GM15510 (cell line): Measurements from ENCODE around the gene AGPAT2.

ENCODE experiments used
- POLR2A ChIP-seq: IDR thresholded peaks from 3 replicates; pipeline ENCODE4 v1.6.1; 2011; ENCODE audit warnings: borderline replicate concordance; ENCODE audit not compliant: insufficient read length; ENCODE audit errors: extremely low read depth

AGPAT2 gene

DNA sequence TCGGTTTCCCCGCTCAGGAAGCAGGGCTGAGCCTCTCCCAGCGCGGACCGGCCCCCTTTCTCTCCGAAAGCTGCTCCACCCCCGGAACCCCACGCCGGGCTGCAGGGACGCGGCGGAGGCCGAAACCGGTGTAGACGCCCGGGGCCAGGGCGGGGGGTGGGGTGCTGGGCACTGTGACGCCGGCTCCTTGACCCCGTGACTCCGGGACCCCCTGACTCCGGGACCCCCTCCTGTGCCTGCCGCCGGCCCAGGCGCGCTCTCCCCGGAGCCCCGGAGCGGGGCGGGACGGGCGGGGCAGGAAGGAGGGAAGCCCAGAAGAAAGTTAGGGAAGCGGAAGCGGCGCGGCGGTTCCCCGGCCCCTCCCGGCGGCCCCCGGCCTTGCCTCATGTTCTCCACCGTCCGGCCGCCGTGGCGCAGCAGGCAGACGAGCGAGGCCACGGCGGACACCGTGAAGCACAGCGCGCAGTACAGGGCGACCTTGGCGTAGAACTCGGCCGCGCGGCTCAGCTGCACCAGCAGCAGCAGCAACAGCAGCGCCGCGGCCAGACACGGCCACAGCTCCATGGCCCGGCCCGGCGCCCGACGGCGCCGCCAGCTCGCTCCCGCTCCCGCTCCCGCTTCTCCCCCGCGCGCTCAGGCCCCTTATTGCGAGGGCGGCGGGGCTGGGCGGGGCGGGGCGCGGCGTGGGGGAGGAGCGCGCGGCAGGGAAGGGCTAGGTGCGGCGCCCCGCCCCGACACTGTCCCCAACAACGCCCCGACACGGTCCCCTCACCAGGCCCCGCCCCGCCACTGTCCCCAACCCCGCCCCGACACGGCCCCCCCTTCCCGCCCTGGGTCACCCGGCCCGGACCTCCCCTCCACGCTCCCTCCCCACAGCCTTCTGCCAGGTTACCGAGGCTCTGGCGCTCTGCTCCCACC is at the start of gene AGPAT2:
Gene AGPAT2, minus strand, starts transcription at position 664 of the 918 bp plus-strand sequence. Its CDS starts 100 bp downstream, at position 564.
- peak; percentile 62 for TF ChIP-seq POLR2A

GRCh38 chr9:136735812-136736480 is 48.7 kb upstream of the AGPAT2 start:
- no peak for TF ChIP-seq POLR2A

- no peak for TF ChIP-seq POLR2A
Observed at GRCh38 chr9:136734837-136735496, 47.7 kb upstream of the AGPAT2 start.

DNA sequence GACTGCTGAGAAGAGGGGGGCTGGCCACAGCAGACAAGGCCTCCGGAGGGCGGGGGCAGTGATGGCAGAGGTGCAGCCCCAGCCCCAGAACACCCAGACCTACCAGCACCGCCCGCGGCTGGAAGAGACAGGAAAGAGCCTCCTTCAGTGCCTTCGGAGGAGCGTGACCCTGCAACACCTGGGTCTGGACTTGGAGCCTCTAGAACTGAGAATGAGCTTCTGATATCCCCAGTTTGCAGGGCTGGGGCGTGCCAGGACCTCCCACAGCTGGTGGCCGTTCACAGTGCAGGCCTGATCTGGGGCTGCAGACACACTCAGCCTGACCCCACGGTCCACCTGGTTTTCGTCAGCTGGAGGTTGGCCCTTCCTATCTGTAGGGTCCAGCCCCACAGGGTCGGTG is 46.4 kb upstream of the AGPAT2 start:
- no peak for TF ChIP-seq POLR2A

- TF ChIP-seq POLR2A: no peak
Observed at GRCh38 chr9:136732444-136733178, 45.4 kb upstream of the AGPAT2 start.

DNA sequence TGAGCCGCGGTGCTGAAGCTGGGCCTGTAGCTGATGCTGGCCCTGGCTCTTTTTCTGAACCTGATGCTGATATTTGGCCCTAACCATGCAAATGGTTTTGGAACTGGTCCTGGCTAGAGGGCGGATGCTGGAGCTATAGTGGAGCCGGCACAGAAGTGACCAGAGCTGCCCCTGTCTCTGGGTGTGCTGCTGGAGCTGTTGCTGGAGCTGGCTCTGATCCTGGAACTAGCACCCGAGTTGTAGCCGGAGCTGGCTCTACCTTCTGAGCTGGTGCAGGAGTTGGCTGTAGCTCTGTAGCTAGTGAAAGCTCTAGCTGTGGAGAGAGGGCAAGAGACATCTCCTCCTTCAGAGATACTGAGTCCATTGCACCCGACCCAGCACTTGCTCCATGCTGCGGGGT is 42.7 kb upstream of the AGPAT2 start:
- no peak for TF ChIP-seq POLR2A

DNA sequence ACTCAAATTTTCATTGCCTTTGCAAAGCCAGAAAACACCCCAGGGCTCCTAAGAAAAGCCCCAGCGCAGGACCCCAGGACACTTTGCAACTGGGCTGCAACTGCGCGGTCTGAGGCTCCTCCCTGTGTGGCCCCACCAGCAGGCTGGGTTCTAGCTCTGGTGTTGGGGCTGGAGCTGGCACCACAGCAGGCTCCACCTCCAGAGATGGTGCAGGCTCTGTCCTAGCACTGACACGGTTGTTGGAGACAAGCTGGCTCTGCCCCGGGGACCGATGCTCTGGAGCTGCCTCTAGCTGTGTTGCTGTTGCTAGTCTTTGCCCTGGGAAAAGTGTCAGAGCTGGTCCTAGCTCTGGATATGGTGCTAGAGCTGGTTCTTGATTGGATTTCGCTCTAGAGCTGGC is 41.9 kb upstream of the AGPAT2 start:
- TF ChIP-seq POLR2A: no peak

DNA sequence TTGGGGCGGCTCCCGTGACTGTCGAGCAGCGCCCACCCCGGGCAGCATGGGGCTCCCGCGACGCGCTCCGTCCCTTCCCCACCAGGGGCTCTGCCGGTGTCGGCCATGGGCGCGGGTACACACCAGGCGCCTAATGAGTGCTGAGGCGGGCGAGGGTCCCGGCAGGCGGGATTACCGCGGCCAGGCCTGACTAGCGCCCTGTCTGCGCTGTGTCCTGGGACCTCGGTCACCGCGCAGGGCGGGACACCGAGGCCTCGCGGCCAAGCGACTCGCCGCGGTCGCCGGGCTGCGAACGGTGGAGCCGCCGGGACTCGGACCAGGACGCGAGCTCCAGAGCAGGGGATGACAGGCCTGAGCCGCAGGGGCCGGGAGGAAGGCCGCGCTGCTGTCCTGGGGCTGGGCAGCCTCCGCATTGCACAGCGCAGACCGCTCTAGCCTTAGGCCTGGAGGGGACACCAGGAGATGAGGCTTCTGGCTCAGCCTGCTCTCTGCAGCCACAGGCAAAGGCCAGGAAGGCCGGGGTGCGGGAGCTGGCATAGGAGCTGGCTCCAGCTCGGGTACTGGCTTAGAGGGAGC is 41.4 kb upstream of the AGPAT2 start:
- no peak for TF ChIP-seq POLR2A

DNA sequence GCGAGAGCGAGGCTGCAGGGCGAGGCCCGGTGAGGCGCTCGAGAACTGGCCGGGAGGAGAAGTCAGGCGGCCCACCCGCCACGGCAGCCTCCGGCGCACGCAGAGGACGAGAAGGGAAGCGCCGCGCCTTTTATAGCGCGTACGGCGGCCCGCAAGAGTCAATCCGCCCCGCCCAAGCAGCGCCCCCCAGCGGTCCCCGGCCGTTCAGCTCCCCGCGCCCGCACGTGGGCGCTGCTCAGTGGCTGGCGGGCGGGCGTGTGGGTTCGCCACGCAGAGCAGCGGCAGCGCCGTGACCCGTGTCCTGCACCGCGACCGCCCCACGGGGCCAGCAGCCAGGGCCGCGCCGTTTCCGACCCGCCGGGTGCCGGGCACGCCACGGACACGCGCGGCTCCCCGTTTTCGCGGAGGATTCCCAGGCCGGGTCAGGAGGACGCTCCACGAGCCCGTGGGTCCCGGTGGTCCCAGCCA is 40.9 kb upstream of the AGPAT2 start:
- peak; percentile 100 for TF ChIP-seq POLR2A

- TF ChIP-seq POLR2A: peak; percentile 10
Observed at GRCh38 chr9:136726631-136727191, 39.5 kb upstream of the AGPAT2 start.

DNA sequence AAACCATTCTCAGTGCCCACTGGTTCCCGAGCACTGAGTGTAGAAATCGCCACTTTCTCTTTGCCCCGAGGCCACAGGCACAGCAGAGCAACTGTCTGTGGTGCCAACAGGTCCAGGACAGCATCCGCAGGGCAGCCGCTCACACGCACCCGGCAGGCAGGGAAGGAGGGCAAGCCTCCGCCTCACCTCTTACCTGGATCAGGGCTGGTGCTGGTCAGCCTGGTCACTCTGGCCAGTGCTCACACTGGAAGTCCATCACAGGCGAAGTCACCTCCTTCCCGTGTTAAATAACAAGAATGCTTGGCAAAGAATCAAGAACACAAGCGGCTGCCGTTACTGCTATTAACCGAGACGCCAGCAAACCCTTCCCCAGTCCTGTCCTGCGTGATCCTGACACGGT is 38.9 kb upstream of the AGPAT2 start:
- no peak for TF ChIP-seq POLR2A

DNA sequence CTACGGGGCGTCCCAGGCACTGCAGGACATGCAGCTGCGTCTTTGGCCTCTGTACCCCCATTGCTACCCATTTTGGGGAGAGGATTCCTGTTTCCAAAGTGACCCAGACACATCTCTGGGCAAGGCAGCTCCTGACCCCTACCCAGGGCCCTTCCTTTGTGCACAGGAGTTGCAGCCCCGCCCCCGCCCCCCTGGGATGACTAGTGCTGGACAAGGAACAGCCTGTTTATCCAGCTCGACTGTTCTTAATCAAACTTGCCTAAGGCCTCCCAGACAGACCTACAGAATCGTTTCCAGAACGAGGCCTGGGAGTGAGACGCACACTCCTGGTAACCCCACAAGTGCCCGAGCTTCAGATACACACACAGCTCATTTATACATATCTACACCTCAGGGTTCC is 38.4 kb upstream of the AGPAT2 start:
- TF ChIP-seq POLR2A: no peak

- no peak for TF ChIP-seq POLR2A
Observed at GRCh38 chr9:136724772-136725171, 37.5 kb upstream of the AGPAT2 start.

DNA sequence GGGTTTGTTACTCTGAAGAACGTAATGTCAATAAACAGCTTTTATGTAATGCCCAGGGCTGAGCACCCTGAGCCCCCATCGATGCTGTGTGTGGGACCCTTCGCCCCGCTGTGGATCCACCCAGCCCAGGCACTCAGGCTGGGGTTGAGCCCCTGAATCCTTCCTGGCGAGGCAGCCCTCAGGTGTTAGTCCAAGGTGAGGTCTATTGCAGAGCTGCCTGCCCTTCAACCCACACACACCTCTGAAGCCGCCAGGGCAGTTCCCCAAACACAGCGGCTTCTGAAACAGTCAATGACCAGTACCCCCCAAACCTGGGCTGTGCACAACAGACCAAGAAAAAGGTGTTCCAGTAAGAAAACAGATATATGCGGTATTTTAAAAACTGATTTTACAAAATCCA is 36.7 kb upstream of the AGPAT2 start:
- no peak for TF ChIP-seq POLR2A
